DMS79 (cell line): Measurements from ENCODE around the gene GON4L.
"Not testable (repeated sequence)": the region's sequence is repeated elsewhere in the genome, so short reads cannot be mapped to it uniquely, and the experiment has no call there.

Experiments used
- DNase-seq: peaks from one replicate; lab custom pipeline; 2025; lab: John Stamatoyannopoulos, UW

GON4L gene

GRCh38 chr1:155856975-155857930, at the start of gene GON4L:
Gene GON4L, minus strand, starts transcription at chr1:155857214. Its CDS starts 3,434 bp downstream, at chr1:155853780.
- DNase-seq = peak; percentile 84

GRCh38 chr1:155904261-155904660, 47.2 kb upstream of the GON4L start:
- DNase-seq = no peak

- DNase-seq = no peak
These were observed 43.1 kb upstream of the GON4L start for GRCh38 chr1:155900161-155900560.

- DNase-seq = no peak
These were observed 42.7 kb upstream of the GON4L start for GRCh38 chr1:155899683-155900082.

GRCh38 chr1:155898888-155899287, 41.9 kb upstream of the GON4L start:
- DNase-seq = no peak

GRCh38 chr1:155897746-155898145, 40.7 kb upstream of the GON4L start:
- no peak for DNase-seq

- not testable (repeated sequence) for DNase-seq
These were observed 39.5 kb upstream of the GON4L start for GRCh38 chr1:155896476-155896875.

GRCh38 chr1:155895617-155896016, 38.6 kb upstream of the GON4L start:
- DNase-seq = not testable (repeated sequence)

- DNase-seq = no peak
These were observed 36.6 kb upstream of the GON4L start for GRCh38 chr1:155893389-155894142.

GRCh38 chr1:155892796-155893195, 35.8 kb upstream of the GON4L start:
- no peak for DNase-seq

- no peak for DNase-seq
These were observed 33.2 kb upstream of the GON4L start for GRCh38 chr1:155890251-155890650.

GRCh38 chr1:155889566-155889965, 32.6 kb upstream of the GON4L start:
- no peak for DNase-seq

- DNase-seq = no peak
These were observed 31.5 kb upstream of the GON4L start for GRCh38 chr1:155888481-155888880.

GRCh38 chr1:155884982-155885381, 28.0 kb upstream of the GON4L start:
- no peak for DNase-seq

- no peak for DNase-seq
These were observed 27.3 kb upstream of the GON4L start for GRCh38 chr1:155884031-155884960.

GRCh38 chr1:155882766-155883165, 25.8 kb upstream of the GON4L start:
- no peak for DNase-seq

- DNase-seq = no peak
These were observed 25.2 kb upstream of the GON4L start for GRCh38 chr1:155882235-155882634.

- DNase-seq = no peak
These were observed 23.9 kb upstream of the GON4L start for GRCh38 chr1:155880950-155881349.

- DNase-seq = no peak
These were observed 23.2 kb upstream of the GON4L start for GRCh38 chr1:155880251-155880650.

- no peak for DNase-seq
These were observed 20.9 kb upstream of the GON4L start for GRCh38 chr1:155877945-155878344.

- DNase-seq = peak; percentile 59
These were observed 16.8 kb upstream of the GON4L start for GRCh38 chr1:155873860-155874259.

GRCh38 chr1:155872527-155872926, 15.5 kb upstream of the GON4L start:
- no peak for DNase-seq
